NCI-H446 treated with DMSO at 0.1 percent for 48 hours (cell line): ENCODE results near the gene C19orf12.
"Not testable (repeated sequence)": the region's sequence is repeated elsewhere in the genome, so short reads cannot be mapped to it uniquely, and the experiment has no call there.

Source experiments
- DNase-seq: peaks from one replicate; lab custom pipeline; 2025; lab: John Stamatoyannopoulos, UW

The C19orf12 gene

DNA sequence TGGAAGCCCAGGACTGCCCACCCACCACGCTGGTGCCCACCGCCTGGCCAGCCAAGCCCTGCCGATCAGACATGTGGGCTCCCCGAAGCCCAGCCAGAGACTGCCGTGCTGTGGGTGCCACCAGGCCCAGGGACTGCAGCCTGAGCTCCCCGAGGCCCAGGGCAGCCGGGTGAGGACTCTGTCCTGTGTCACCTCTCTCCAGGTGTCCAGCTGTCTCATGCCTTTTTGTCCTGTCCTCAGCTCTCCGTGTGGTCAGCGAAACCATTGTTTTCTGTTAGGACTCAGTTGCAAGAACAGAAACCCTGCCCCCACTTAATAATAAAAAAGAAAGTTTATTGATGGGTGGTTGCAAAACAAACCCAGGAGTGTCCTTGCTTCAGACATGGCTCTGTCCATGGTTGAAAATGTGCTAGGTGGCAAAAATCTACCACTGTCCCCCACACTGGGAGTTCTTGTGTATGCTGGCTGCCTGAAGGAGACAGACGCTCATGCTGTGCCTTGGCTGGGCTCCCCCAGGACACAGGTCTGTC, 39.9 kb downstream of the C19orf12 start:
- no peak for DNase-seq

DNA sequence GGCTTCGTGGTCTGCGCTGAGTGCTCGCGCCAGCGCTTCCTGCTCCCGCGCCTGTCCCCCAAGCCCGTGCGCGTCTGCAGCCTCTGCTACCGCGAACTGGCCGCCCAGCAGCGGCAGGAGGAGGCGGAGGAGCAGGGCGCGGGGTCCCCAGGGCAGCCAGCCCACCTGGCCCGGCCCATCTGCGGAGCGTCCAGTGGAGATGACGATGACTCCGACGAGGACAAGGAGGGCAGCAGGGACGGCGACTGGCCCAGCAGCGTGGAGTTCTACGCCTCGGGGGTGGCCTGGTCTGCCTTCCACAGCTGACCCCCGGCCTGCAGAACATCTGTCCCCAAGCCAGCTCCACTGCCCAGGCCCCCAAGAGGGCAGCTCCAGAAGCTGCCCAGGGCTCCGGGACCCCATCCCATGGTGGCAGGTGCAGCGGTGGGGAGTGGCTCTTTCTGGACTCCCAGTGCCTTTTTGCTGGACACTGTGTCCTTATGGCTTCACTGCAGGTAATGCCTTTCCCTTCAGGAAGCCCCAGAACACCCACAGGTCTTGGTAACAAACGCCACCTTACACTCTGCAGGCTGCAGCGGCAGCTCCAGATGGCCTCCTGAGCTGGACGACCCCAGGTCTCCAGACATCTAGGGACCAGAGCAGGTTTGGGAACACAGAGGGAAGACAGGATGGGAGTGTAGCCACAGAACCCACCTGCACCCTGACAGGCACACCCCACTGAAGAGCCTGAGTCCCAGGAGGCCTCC, 40.5 kb downstream of the C19orf12 start:
- DNase-seq: no peak

DNA sequence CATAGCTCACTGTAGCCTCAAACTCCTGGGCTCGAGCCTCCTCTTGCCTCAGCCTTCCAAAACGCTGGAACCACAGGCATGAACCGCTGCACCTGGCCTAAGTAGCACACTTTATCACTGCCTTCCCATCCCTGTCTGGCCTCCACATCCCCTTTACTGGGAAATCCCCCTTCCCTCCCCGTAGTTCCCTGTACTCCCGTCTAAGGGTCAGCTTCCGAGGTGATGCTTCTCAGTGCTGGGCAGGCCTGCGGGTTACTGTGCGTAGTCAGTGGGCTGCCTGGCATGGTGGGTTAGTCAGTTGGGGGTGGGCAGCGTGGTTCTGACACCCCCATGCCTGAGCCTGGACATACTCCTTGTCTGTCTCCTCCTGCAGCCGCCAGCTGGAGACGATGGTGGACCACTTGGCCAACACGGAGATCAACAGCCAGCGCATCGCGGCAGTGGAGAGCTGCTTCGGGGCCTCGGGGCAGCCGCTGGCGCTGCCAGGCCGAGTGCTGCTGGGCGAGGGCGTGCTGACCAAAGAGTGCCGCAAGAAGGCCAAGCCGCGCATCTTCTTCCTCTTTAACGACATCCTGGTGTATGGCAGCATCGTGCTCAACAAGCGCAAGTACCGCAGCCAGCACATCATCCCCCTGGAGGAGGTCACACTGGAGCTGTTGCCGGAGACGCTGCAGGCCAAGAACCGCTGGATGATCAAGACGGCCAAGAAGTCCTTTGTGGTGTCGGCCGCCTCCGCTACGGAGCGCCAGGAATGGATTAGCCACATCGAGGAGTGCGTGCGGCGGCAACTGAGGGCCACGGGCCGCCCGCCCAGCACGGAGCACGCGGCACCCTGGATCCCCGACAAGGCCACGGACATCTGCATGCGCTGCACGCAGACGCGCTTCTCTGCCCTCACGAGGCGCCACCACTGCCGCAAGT, 41.4 kb downstream of the C19orf12 start:
- no peak for DNase-seq

DNA sequence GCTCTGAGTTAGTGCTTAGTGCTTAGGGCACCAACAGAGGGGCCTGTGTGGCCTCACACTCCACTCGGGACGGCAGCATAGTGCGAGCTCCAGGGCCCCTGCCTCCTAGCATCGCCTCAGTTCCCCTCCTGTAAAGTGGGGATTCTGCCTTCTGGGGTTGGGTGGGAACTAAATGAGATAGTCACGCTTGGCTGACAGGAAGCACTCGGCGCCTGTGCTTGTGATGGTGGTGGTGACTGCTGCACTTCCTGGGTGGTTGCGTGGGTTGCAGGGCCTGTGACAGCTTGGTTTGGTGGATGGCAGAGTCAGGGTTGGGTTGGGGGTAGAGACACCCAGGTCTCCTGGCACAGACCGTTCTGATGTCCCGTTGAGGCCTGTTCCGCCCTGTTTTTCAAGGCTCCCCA, 42.1 kb downstream of the C19orf12 start:
- DNase-seq: no peak

DNA sequence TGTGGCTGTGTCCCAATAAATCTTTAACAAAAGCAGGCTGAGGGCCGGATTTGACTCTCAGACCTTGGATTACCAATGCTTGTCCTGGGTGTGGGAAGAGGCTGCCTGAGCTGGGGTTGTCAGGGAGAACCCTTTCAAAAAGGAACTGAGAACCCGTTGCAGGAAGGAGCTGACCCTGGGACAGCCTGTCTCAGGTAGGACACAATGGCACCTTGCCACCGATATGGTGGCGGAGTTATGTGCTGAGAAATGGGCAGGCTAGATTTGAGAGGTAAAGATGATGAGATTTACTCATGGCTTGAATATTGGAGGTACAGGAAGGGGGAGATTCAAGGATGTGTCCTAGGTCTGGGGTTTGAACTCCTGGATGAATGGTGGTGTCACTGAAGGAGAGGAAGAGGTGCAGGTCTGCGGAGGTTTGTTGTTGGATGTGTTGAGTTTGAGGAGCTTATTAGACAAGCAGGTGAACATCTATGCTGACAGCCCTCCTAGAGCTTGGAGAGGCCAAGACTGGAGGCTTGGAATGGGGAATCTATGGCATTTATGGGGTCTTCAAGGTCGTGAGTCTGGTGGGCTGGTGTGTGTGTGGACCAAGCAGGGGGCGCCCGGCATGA, 42.6 kb downstream of the C19orf12 start:
- no peak for DNase-seq

DNA sequence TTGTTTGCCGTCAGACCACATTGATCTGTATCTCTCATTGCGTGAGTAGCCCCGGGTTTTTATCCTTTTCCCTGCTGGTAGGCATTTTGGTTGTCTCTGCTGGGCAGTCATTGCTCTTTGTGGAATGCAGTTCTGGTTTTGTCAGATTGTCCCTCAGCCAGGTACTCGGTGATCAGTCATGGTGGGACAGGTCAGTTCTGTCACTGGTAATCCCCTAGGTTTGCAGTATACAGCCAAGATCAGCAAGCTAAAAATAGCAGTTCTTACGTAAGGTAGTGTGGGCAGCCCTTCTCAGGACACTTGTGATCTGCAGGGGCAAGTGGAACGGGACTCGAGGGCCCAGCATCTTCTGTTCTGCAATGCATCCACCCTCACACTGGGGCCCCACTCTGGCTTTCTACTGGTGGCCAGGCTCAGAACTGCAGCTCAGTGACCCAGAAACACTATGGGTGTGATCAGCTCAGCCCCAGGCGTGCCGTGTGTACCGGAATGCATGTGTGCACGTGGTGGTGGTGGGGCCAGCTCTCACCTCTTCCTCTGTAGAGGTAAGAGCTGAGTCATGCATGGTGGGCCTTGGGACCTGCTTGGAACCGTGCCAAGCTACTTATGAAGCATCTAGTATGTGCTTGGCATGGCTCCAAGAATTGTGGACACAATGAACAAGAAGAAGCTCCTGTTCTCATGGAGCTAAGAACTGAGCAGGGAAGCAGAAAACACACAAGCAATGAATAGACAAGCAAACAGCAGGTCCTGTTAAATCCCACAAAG, 43.5 kb downstream of the C19orf12 start:
- no peak for DNase-seq

DNA sequence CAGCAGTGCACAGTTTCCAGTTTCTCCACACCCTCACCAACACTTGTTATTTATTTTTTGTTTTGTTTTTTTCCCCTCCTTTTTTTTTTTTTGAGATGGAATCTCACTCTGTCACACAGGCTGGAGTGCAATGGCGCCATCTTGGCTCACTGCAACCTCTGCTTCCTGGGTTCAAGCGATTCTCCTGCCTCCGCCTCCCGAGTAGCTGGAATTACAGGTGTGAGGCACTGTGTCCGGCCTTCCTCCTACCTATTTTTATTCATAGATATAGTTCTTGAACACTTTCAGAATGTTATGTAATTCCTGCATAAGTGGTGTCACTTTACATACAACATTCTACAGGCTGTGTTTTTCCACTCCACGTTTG, 44.1 kb downstream of the C19orf12 start:
- not testable (repeated sequence) for DNase-seq

DNA sequence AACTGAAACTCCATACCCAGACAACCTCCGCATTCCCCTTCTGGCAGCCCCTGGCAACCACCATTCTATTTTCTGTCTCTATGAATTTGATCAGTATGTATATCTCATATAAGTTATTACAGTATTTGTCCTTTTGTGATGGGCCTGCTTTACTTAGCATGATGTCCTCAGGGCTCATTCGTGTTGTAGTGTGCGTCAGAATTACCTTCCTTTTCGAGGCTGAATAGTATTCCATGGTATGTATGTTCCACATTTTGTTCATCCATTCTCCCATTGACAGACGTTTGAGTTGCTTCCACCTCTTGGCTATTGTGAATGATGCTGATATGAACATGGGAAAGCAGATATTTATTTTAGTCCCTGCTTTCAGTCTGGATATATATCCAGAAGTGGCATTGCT, 44.8 kb downstream of the C19orf12 start:
- no peak for DNase-seq

DNA sequence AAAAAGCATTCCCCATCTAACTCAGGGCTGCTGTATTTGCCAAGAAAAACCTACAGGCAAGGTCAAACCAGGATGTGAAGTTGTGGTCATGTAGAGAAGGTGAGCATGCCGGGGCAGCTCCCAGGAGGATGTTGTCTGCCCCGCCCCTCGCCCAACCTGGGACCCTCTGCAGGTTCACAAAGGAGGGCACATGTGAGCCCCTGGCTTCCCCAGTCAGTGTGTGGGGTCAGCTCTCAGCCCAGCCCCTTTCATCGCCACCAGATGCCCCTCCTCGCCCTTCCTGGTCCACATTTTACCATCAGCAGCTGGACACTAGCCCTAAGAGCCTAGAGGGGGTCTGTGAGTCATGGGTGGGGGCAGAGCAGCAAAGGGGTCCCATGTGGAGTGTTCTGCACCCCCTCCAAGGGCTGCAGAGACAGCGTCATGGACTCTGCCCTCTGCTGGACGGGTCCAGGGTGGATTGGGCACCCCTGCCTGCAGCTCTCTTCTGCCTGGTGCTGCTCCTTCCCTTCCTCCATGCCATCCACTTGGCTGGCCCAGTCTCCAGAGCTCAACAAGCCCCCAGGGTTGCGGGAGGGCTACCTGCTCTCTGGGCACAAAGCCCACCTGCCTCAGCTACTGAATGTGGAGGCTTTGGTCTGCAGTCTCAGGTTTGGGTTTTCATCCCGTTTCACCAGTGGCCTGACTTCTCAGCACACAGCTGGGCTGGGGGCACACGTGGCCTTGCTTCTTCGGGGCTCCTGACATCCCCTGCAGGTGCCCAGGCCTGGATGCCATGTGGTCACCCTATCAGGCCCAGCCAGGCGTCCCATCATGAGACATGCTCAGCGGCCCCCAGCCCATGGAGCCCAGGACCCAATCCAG, 46.1 kb downstream of the C19orf12 start:
- no peak for DNase-seq

DNA sequence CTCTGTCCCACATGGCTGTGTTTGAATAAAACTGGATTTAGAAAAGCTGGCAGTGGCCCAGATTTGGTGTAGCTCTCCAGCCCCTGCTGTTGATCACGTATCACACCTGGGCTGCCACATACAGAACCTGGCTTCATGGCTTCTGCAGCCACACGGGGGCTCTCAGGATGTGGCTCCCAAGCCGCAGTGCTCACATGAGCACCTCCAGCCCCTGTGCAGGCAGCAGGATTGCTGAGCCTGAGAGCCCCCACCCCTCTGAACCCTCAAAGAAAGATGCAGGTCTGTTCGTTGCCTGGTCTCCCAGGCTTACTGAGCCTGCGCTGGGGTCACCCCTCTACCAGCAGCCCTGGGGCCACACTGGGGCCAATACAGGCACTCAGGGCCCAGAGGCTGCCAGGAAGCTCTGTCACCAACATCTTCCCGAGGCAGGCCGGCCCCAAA, 47.1 kb downstream of the C19orf12 start:
- DNase-seq: no peak

DNA sequence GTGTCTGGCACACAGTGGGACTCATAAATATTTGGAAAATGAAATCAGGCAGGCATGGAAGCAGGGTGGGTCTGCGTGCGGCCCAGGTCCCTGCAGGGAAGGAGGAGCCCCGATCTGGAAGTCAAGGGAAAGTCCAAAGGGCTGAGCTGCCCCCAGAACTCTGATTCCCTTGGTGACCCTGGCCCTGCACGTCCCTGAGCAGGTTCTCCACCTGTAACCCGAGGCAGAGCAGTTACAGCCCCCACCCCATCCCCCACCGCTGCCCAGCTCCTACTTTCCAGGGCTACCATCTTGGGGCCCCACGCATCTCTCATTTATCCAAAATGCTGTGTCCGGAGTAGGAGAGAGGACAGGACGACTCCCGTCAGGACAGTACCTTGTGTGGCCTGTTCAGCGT, 47.7 kb downstream of the C19orf12 start:
- no peak for DNase-seq

DNA sequence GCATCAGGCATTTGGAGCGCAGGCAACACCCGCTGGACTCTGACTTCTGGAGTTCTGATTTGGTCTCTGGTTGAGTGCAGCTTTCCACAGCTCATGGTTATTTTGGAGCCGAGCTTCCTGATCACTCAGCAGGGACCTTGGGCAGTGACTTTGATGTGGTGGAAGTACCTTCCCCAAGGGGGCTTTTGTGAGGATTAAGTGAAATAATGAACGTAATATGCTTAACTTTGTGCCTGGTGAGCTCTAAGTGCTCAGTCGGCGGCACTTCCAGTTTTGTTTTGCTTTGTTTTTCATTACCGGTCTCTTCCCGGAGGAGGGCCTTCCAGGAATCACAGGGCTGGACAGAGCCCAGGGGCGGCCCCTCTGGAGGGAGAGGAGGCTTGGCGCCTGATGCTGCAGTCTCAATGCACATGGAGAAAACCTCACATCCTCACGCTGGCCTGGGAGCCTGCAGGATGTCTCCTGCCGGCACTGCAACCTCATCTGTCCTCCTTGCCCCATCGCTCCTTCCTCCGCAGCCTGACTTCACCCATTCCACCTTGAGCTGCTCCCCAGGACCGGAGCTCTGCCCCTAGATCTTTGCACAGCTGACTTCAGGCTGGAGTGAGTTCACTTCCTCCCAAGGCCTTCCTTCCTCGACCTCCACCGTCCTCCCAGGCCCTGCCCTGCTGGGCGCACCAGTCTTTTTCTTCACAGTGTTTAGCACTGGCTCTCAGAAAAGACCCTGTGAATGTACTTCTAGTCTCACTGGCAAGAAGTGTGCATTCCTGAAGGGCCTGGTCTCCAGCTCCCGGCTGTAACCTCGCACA, 48.3 kb downstream of the C19orf12 start:
- DNase-seq: no peak

DNA sequence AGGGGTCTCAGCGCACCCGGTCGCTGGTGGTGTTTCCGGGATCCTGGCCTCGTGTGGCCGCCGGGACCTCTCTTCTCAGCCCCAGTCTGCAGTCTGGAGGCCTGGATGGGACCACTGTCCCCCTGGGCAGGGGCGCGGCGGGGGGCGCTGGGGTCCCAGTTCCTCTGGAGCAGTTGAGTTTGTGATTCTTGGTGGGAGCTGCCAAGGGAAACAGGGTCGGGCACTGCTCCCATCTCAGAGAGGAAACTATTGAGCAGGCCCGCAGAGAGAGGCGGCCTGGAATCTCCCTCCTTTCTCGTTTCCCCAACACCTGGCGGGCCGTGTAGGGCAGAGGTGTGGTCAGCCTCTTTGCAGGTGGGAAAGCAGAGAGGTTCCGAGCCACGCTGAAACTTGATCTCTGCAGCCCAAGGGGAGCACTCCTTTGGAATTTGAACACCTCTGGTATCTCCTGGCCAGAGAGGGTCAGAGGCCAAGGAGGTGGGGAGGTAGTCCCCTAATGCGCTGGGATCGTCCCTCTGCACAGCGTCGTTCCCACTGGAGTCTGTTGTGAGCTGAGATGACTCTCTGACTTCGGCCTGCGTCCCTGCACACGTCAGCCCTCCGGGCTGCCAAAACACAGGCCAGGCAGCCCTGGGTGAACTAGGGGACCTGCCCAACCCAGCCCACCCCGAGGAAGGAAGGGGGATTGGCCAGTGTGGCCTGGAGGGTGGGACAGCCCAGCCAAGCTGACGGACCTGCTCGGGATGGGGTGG, 49.1 kb downstream of the C19orf12 start:
- no peak for DNase-seq

DNA sequence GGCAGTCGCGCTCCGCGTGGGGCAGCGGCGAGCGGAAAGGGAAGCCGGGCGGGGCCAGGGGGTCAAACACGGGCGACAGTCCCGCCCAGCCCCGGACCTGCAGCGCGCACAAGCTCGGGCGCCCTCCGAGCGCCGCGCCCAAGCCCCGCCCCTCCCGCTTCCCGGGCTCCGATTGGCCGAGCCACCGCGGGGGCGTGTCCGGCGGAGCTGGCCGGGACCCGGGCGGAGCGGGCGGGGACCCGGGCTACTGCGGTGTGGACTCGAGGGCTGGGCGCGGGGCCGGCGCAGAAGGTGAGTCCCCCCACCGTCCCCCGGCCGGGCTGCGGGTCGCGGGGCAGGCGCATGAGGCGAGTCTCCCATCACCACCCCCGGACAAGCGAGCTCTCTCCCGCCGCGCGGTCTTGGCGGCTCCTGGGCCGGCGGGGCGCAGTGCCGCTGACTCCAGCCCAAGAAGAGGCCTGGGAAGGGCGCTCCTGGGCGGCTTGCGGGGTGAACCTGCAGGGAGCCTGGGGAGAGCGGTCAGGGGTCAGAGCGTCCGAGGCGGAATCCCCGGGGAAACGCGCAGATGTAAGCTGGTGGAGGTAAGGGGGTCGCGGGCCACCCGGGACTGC, 49.7 kb downstream of the C19orf12 start, which contains the start of gene PLEKHF1:
TSS of gene PLEKHF1 (plus strand) at position 247 of the 611 bp plus-strand sequence. CDS start 8,379 bp downstream, outside the sequence.
- DNase-seq: no peak

DNA sequence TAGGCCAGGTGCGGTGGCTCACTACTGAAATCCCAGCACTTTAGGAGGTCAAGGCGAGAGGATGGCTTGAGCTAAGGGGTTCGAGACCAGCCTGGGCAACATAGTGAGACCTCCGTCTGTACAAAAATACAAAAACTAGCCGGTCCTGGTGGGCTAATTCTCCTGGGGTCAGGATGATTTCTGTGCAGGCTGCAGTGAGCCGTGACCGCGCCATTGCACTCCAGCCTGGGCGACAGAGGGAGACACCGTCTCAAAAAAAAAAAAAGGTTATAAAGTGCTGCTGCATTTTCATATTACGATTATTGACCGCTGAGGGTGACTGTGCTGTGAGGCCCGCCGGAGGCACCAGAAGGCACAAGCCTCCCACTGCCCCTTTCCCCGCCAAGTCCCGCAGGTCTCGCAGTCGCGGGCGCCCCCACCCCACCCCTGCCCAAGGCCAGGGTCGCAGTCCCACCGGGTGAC, 50.3 kb downstream of the C19orf12 start:
- no peak for DNase-seq

DNA sequence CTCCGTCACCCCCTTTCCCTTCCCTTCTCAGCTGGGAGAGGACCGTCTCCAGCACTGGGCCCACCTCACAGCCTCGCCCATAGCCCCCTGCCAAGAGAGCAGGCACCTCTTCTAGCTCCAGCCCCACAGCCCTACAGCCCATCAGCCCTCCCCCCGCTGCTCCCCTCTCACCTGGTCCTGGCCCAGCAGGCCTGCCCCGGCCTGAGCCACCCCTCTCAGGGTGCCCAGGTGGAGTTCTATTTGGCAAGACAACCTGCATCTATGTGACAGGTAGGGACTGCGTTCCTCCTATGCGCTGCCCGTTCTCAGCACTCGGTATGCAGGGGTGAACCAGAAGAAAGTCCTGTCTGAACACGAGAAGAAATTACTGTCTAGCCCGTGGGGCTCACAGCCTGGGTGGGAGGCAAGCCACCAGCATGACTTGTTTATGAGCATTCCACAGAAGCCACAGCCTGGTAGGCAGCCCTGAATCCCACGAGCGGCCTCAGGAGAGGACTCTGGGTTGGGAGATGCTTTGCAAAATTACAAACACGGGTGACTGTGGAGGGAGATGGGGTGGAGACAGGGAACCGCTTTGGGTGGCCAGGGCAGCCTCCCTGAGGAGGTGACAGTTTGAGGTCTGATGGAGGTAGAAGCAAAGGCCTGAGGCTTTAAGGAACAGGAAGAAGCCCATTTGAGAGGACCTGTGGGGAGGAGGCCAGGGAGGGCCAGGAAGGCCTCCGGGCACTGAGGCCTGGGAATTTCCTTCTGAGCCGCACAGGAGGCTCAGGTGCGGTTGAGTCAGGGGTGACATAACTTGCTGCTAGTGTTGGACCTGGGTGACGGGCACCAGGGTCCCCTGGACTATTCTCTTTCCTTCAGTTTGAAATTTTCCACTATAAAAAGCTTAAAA, 51.0 kb downstream of the C19orf12 start:
- DNase-seq: no peak

DNA sequence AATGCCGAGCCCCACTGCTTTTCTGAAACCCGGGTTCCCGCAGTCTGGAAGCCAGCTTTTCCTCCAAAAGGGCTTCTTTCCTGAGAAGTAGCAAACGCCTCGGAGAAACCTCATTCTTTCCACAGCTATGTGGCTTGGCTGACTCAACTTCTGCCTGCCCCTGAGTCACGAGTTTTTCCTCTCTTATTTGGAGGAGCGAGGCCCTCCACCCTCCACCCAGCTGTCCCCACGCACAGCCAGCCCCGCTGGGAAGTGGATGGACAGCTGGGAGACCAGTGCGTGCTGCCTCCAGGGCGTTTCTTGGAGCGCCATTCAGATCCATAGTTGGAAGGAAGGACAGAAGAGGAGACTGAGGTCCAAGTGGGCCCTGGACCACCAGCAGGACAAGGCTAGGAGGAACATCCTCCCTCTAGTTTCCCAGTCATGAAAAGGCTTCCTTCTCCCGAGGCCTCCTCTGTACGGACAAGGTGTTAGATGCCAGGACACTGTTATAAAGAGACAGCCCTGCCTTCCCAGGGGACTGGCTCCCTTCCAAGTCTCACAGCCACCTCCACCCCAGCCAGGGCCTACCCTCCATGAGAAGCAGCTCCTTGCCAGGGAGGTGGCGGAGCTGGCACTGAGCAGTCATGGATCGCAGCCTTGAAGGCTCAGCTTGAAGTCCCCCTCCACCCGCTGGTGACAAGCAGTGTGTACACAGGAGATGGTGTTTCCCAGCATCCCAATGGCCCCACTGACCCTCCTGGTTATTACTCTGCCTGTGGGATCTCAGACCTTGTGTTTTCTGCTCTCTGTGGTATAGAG, 52.3 kb downstream of the C19orf12 start:
- DNase-seq: no peak
